SK-N-SH treated with all-trans-retinoic acid at 6 μM for 48 hours (cell line): ENCODE results near the gene PRKD2.

Source experiments
- ATAC-seq: fragments of 200-7000 bp; cut with Tn5 transposase; 3 replicates; pipeline ENCODE4 v1.9.1; 2020; ENCODE audit warnings: mild to moderate bottlenecking, moderate library complexity
- ARNTL ChIP-seq: fragments of 450-650 bp; formaldehyde crosslinking; IDR thresholded peaks from 2 replicates; pipeline ENCODE4 v1.5.0; 2020; ENCODE audit warnings: low read depth, mild to moderate bottlenecking, moderate library complexity, borderline replicate concordance
- BACH2 ChIP-seq: fragments of 250-450 bp; sonication (Bioruptor Pico); IDR thresholded peaks from 2 replicates; pipeline ENCODE4 v1.9.0; 2021; ENCODE audit warnings: mild to moderate bottlenecking, borderline replicate concordance
- CSDC2 ChIP-seq: fragments of 250-450 bp; sonication (Bioruptor Pico); IDR thresholded peaks from 2 replicates; pipeline ENCODE4 v1.5.0; 2020; ENCODE audit warnings: mild to moderate bottlenecking, moderate library complexity
- ESRRG ChIP-seq: fragments of 250-450 bp; sonication (Bioruptor Pico); IDR thresholded peaks from 2 replicates; pipeline ENCODE4 v1.6.1; 2021; ENCODE audit warnings: mild to moderate bottlenecking
- GLIS3 ChIP-seq: fragments of 250-450 bp; sonication (Bioruptor Pico); IDR thresholded peaks from 2 replicates; pipeline ENCODE4 v1.5.0; 2020; ENCODE audit warnings: mild to moderate bottlenecking, moderate library complexity
- ISL1 ChIP-seq: fragments of 250-450 bp; sonication (Bioruptor Pico); IDR thresholded peaks from 2 replicates; pipeline ENCODE4 v2.1.2; 2022; ENCODE audit warnings: mild to moderate bottlenecking, moderate library complexity
- OSR1 ChIP-seq: fragments of 250-450 bp; sonication (Bioruptor Pico); IDR thresholded peaks from 2 replicates; pipeline ENCODE4 v1.8.0; 2022; ENCODE audit warnings: moderate library complexity, mild to moderate bottlenecking, inconsistent platforms
- PPARA ChIP-seq: fragments of 250-450 bp; sonication (Bioruptor Pico); IDR thresholded peaks from 2 replicates; pipeline ENCODE4 v1.5.0; 2020; ENCODE audit warnings: mild to moderate bottlenecking, borderline replicate concordance
- RARB ChIP-seq: fragments of 250-450 bp; sonication (Bioruptor Pico); IDR thresholded peaks from 2 replicates; pipeline ENCODE4 v1.8.0; 2021; ENCODE audit warnings: mild to moderate bottlenecking, moderate library complexity
- SNAI2 ChIP-seq: fragments of 250-450 bp; sonication (Bioruptor Pico); IDR thresholded peaks from 2 replicates; pipeline ENCODE4 v1.5.0; 2020; ENCODE audit warnings: mild to moderate bottlenecking, moderate library complexity
- TCF4 ChIP-seq: fragments of 250-450 bp; sonication (Bioruptor Pico); IDR thresholded peaks from 2 replicates; pipeline ENCODE4 v1.8.0; 2021; ENCODE audit warnings: mild to moderate bottlenecking, moderate library complexity, borderline replicate concordance
- TOX ChIP-seq: fragments of 250-450 bp; sonication (Bioruptor Pico); IDR thresholded peaks from 2 replicates; pipeline ENCODE4 v1.8.0; 2021; ENCODE audit warnings: mild to moderate bottlenecking, moderate library complexity, borderline replicate concordance
- ZFP3 ChIP-seq: fragments of 250-450 bp; sonication (Bioruptor Pico); IDR thresholded peaks from 2 replicates; pipeline ENCODE4 v1.5.0; 2020; ENCODE audit warnings: mild to moderate bottlenecking, moderate library complexity
- ZFP30 ChIP-seq: fragments of 450-650 bp; formaldehyde crosslinking; IDR thresholded peaks from 2 replicates; pipeline ENCODE4 v1.5.0; 2022; ENCODE audit warnings: mild to moderate bottlenecking, moderate library complexity
- ZNF565 ChIP-seq: fragments of 450-650 bp; formaldehyde crosslinking; conservative IDR thresholded peaks from 2 replicates; pipeline ENCODE4 v1.5.0; 2020; ENCODE audit warnings: low read depth, mild to moderate bottlenecking, moderate library complexity
- ZNF70 ChIP-seq: fragments of 450-650 bp; formaldehyde crosslinking; IDR thresholded peaks from 2 replicates; pipeline ENCODE4 v1.5.0; 2020; ENCODE audit warnings: mild to moderate bottlenecking, moderate library complexity
- ZNF8 ChIP-seq: fragments of 450-650 bp; formaldehyde crosslinking; IDR thresholded peaks from 2 replicates; pipeline ENCODE4 v1.5.0; 2020; ENCODE audit warnings: mild to moderate bottlenecking, moderate library complexity
- TF ChIP-seq, protein P1 (sequence below): fragments of 250-450 bp; sonication (Bioruptor Pico); IDR thresholded peaks from 2 replicates; pipeline ENCODE4 v1.5.0; 2020; ENCODE audit warnings: mild to moderate bottlenecking, moderate library complexity
- TF ChIP-seq, protein P2 (sequence below): fragments of 250-450 bp; sonication (Bioruptor Pico); IDR thresholded peaks from 2 replicates; pipeline ENCODE4 v1.8.0; 2020; ENCODE audit warnings: mild to moderate bottlenecking, moderate library complexity, borderline replicate concordance
- TF ChIP-seq, protein P3 (sequence below): fragments of 250-450 bp; sonication (Bioruptor Pico); IDR thresholded peaks from 2 replicates; pipeline ENCODE4 v1.5.1; 2020; ENCODE audit warnings: low read depth, mild to moderate bottlenecking, moderate library complexity
- TF ChIP-seq, protein P4 (sequence below): fragments of 250-450 bp; sonication (Bioruptor Pico); IDR thresholded peaks from 2 replicates; pipeline ENCODE4 v1.5.1; 2021; ENCODE audit warnings: mild to moderate bottlenecking, moderate library complexity

PRKD2 gene

DNA sequence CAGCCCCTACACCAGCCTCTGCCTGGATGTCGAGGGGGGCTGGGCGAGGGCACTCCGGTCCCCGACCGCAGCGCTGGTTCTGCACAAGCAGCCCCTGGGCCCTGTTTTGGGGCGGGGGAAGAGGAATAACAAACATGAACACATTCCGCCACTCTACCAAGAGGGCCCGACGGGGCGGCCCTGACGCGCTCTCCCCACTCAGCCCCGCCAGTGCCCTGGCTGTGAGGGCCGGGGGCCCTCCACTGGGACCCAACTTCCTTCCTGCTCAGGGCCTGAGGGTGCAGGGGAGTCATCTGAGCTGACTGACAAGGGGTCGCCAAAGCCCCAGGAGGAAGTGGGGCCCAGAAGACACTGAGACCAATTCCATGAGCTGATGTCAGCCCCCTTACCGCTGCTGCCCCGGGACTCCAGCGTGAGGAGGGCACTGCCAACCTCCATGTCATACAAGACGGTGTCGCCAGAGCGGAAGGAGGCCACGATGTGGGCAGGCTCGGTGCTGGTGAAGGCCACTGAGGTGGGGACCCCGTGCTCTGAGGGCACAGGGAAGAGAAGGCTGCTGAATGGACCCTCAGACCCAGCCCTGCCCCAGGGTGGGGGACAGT, 5.6 kb upstream of the PRKD2 start:
- ATAC-seq: no peak
- TF ChIP-seq, protein P1, sequence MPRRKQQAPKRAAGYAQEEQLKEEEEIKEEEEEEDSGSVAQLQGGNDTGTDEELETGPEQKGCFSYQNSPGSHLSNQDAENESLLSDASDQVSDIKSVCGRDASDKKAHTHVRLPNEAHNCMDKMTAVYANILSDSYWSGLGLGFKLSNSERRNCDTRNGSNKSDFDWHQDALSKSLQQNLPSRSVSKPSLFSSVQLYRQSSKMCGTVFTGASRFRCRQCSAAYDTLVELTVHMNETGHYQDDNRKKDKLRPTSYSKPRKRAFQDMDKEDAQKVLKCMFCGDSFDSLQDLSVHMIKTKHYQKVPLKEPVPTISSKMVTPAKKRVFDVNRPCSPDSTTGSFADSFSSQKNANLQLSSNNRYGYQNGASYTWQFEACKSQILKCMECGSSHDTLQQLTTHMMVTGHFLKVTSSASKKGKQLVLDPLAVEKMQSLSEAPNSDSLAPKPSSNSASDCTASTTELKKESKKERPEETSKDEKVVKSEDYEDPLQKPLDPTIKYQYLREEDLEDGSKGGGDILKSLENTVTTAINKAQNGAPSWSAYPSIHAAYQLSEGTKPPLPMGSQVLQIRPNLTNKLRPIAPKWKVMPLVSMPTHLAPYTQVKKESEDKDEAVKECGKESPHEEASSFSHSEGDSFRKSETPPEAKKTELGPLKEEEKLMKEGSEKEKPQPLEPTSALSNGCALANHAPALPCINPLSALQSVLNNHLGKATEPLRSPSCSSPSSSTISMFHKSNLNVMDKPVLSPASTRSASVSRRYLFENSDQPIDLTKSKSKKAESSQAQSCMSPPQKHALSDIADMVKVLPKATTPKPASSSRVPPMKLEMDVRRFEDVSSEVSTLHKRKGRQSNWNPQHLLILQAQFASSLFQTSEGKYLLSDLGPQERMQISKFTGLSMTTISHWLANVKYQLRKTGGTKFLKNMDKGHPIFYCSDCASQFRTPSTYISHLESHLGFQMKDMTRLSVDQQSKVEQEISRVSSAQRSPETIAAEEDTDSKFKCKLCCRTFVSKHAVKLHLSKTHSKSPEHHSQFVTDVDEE (CRISPR knock-in tag): no peak
- TF ChIP-seq ESRRG: no peak
- no peak for TF ChIP-seq ISL1 (CRISPR knock-in tag)
- no peak for TF ChIP-seq ZNF8 (CRISPR knock-in tag)
- no peak for TF ChIP-seq OSR1
- TF ChIP-seq BACH2 (CRISPR knock-in tag): no peak
- TF ChIP-seq RARB: no peak
- no peak for TF ChIP-seq GLIS3 (CRISPR knock-in tag)
- TF ChIP-seq CSDC2: no peak
- TF ChIP-seq, all 23 proteins: peak for 0

DNA sequence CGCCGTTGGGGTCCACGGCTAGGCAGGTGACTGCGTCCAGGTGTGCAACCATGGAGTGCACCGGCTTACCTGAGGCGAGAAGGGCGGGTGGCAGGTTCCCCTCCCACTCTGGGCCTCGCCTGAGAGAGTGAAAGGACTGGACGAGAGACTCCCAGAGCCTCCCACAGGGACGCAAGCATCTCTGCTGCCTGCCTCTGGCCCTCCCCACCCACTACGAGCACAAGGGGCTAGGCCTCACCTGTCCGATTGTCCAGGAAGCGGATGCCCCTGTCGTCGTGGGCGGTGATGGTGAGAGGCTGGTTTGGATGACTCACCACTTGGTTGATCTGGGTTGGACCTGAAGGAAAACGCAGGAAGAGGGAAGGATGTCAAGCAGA, 5.1 kb upstream of the PRKD2 start:
- no peak for TF ChIP-seq ZNF565 (CRISPR knock-in tag)
- no peak for TF ChIP-seq SNAI2 (CRISPR knock-in tag)
- no peak for TF ChIP-seq ZNF70 (CRISPR knock-in tag)
- no peak for TF ChIP-seq ZFP30 (CRISPR knock-in tag)
- ATAC-seq: no peak

DNA sequence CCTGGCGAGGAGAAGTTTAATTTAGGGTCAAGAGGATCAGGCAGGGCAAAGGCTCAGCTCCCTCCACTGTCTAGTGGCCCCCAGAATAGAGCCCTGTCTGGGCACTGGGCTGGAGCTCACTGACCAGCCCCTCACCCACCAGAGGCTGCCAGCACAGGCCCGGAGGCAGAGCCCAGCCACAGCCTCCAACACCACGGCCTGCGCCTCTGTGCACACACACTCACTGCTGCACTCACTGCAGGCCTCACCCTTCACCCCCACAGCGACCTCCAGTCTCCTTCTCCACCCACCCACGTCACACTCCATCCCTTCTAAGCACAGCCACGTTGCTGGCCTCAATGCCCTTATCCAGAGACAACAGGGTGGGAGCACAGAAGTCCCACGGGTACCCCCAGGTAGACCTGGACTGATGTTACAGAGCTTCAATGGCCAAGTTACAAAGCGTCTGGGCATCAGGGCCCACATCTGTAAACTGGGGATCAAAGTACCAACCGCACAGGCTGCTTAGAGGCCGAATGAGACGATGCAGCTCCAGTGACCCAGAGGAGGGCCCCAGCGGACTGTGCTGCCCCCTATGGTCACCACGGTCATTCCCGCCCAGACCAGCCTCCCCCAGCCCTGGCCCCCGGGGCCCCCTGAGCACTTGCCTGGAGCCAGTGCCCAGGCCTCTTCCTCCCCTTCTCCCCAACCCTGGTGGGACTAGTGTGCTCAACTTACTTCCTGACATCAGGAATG, 4.5 kb upstream of the PRKD2 start:
- TF ChIP-seq BACH2 (CRISPR knock-in tag): no peak
- no peak for TF ChIP-seq ZNF8 (CRISPR knock-in tag)
- TF ChIP-seq CSDC2: no peak
- no peak for TF ChIP-seq ARNTL (CRISPR knock-in tag)
- TF ChIP-seq ESRRG: no peak
- no peak for TF ChIP-seq SNAI2 (CRISPR knock-in tag)
- TF ChIP-seq, protein P2, sequence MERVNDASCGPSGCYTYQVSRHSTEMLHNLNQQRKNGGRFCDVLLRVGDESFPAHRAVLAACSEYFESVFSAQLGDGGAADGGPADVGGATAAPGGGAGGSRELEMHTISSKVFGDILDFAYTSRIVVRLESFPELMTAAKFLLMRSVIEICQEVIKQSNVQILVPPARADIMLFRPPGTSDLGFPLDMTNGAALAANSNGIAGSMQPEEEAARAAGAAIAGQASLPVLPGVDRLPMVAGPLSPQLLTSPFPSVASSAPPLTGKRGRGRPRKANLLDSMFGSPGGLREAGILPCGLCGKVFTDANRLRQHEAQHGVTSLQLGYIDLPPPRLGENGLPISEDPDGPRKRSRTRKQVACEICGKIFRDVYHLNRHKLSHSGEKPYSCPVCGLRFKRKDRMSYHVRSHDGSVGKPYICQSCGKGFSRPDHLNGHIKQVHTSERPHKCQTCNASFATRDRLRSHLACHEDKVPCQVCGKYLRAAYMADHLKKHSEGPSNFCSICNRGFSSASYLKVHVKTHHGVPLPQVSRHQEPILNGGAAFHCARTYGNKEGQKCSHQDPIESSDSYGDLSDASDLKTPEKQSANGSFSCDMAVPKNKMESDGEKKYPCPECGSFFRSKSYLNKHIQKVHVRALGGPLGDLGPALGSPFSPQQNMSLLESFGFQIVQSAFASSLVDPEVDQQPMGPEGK: no peak
- no peak for TF ChIP-seq OSR1
- no peak for TF ChIP-seq ZNF565 (CRISPR knock-in tag)
- TF ChIP-seq ZNF70 (CRISPR knock-in tag): no peak
- no peak for TF ChIP-seq RARB
- no peak for ATAC-seq

DNA sequence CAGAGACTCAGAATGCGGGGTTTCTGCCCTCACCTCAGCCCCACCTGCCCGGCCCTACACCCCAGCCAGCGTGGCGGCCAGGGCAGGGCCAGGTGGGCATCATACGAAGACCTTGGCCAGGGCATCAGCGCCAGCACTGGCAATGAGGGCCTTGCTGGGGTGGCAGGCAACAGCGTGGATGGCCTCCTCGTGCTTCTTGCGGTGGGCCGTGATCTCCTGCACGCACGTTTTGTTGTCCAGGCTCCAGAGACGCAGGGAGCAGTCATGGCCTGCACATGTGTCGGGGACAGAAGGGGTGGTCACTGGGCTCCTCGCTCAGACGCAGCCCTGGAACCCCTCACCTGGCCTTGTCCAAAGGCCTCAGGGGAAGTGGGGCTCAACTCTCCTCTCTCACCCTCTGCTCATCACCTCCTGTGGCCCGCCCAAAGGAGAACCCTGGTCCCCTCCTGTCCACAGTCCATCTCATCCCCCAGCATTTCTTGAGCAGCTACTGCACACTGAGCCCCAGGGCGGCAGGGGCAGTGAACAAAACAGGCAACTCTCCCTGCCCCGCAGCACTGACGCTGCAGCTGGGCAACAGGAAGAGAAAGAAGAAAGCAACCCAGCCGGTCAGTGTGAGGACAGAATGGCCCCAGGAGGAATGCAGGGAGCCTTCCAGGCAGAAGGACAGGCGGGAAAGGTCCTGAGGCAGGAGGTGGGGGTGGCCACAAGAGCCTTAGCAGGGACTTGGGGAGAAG, 3.8 kb upstream of the PRKD2 start:
- no peak for TF ChIP-seq ZNF8 (CRISPR knock-in tag)
- no peak for TF ChIP-seq CSDC2
- TF ChIP-seq ZFP3: no peak
- TF ChIP-seq, protein P3, sequence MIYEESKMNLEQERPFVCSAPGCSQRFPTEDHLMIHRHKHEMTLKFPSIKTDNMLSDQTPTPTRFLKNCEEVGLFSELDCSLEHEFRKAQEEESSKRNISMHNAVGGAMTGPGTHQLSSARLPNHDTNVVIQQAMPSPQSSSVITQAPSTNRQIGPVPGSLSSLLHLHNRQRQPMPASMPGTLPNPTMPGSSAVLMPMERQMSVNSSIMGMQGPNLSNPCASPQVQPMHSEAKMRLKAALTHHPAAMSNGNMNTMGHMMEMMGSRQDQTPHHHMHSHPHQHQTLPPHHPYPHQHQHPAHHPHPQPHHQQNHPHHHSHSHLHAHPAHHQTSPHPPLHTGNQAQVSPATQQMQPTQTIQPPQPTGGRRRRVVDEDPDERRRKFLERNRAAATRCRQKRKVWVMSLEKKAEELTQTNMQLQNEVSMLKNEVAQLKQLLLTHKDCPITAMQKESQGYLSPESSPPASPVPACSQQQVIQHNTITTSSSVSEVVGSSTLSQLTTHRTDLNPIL (CRISPR knock-in tag): no peak
- no peak for TF ChIP-seq ZNF70 (CRISPR knock-in tag)
- TF ChIP-seq GLIS3 (CRISPR knock-in tag): no peak
- TF ChIP-seq PPARA (CRISPR knock-in tag): no peak
- TF ChIP-seq ESRRG: no peak
- no peak for TF ChIP-seq TOX (CRISPR knock-in tag)
- TF ChIP-seq, protein P4, sequence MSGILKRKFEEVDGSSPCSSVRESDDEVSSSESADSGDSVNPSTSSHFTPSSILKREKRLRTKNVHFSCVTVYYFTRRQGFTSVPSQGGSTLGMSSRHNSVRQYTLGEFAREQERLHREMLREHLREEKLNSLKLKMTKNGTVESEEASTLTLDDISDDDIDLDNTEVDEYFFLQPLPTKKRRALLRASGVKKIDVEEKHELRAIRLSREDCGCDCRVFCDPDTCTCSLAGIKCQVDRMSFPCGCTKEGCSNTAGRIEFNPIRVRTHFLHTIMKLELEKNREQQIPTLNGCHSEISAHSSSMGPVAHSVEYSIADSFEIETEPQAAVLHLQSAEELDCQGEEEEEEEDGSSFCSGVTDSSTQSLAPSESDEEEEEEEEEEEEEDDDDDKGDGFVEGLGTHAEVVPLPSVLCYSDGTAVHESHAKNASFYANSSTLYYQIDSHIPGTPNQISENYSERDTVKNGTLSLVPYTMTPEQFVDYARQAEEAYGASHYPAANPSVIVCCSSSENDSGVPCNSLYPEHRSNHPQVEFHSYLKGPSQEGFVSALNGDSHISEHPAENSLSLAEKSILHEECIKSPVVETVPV: no peak
- TF ChIP-seq BACH2 (CRISPR knock-in tag): no peak
- TF ChIP-seq TCF4 (CRISPR knock-in tag): no peak
- no peak for TF ChIP-seq ZFP30 (CRISPR knock-in tag)
- no peak for ATAC-seq
